MCF 10A (cell line): Measurements from ENCODE around the gene ACAA2. TPM values are rescaled to one million over a fixed set of nuclear protein-coding genes. Genes with fewer than 3 reads are reported as not detected.

Experiments
- BruUV-seq: library from RNA; stranded (reverse); fragments of 400-500 nt; replicated peaks from 2 replicates; lab custom pipeline; 2021; lab: Mats Ljungman, UMichigan
- CTCF ChIA-PET: fragments of 300-600 bp; sonication (Branson Sonifier 250); formaldehyde crosslinking; extraction: SDS; loops from one replicate; lab custom pipeline; 2021; ENCODE audit warnings: antibody characterized with exemption, inconsistent platforms; lab: Yijun Ruan, JAX
- POLR2A ChIA-PET: fragments of 300-600, 350-650 bp; sonication (Branson Sonifier 250); formaldehyde crosslinking; extraction: SDS; loops from one replicate; lab custom pipeline; 2020; ENCODE audit warnings: antibody characterized with exemption, inconsistent platforms; lab: Yijun Ruan, JAX
- DNase-seq: peaks from one replicate; pipeline ENCODE4 v3.0.0-alpha.2; 2018; ENCODE audit not compliant: unreplicated experiment
- H3K27ac Mint-ChIP-seq: one replicate; pipeline ENCODE4 v1.8.0; 2022; ENCODE audit warnings: mild to moderate bottlenecking, low read depth, mixed read lengths; ENCODE audit not compliant: unreplicated experiment
- H3K27me3 Mint-ChIP-seq: one replicate; pipeline ENCODE4 v1.8.0; 2022; ENCODE audit warnings: mixed read lengths; ENCODE audit not compliant: insufficient read depth, unreplicated experiment
- H3K36me3 Mint-ChIP-seq: one replicate; pipeline ENCODE4 v1.8.0; 2022; ENCODE audit warnings: mild to moderate bottlenecking, moderate library complexity, mixed read lengths; ENCODE audit not compliant: insufficient read depth, unreplicated experiment
- H3K4me1 Mint-ChIP-seq: one replicate; pipeline ENCODE4 v1.8.0; 2022; ENCODE audit warnings: mixed read lengths; ENCODE audit not compliant: insufficient read depth, unreplicated experiment
- H3K4me3 Mint-ChIP-seq: one replicate; pipeline ENCODE4 v1.8.0; 2022; ENCODE audit warnings: mild to moderate bottlenecking, moderate library complexity, mixed read lengths; ENCODE audit not compliant: unreplicated experiment
- H3K9me3 Mint-ChIP-seq: one replicate; pipeline ENCODE4 v1.8.0; 2022; ENCODE audit warnings: mixed read lengths; ENCODE audit not compliant: unreplicated experiment
- intact Hi-C: fragments of 100-400 bp; cut with micrococcal nuclease; formaldehyde crosslinking; loops from 2 replicates; pipeline ENCODE4 v1.14.1; 2022
- total RNA-seq: library from RNA; stranded (reverse); gene quantifications from 2 replicates; pipeline ENCODE4 v1.2.3, GENCODE V29; 2022
- TF ChIP-seq, protein P1 (sequence below): fragments of 200-600 bp; IDR thresholded peaks from one replicate; pipeline ENCODE4 v1.8.0; 2022; ENCODE audit warnings: antibody characterized with exemption, mild to moderate bottlenecking; ENCODE audit not compliant: unreplicated experiment

Gene ACAA2
- total RNA-seq, 1 experiment from 2014 or later: 84.9 TPM

GRCh38 chr18:49733896-49734585, 79.3 kb downstream of the ACAA2 start:
- no peaks in the 10 kb centered on the region for H3K9me3 Mint-ChIP-seq
- H3K27me3 Mint-ChIP-seq: no peaks in the 10 kb centered on the region
- intact Hi-C loops: no loop called here
- H3K27ac Mint-ChIP-seq: no peak overlapping the region
- TF ChIP-seq, protein P1, sequence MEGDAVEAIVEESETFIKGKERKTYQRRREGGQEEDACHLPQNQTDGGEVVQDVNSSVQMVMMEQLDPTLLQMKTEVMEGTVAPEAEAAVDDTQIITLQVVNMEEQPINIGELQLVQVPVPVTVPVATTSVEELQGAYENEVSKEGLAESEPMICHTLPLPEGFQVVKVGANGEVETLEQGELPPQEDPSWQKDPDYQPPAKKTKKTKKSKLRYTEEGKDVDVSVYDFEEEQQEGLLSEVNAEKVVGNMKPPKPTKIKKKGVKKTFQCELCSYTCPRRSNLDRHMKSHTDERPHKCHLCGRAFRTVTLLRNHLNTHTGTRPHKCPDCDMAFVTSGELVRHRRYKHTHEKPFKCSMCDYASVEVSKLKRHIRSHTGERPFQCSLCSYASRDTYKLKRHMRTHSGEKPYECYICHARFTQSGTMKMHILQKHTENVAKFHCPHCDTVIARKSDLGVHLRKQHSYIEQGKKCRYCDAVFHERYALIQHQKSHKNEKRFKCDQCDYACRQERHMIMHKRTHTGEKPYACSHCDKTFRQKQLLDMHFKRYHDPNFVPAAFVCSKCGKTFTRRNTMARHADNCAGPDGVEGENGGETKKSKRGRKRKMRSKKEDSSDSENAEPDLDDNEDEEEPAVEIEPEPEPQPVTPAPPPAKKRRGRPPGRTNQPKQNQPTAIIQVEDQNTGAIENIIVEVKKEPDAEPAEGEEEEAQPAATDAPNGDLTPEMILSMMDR: no peak
- ChIA-PET CTCF (interaction anchor here (0.6 to 1.1 kb wide), 4 partner anchors 80 to 1180 kb away, joined by 3 to 5 read pairs (median 3); no protein-coding TSS in a partner anchor), POLR2A (no interaction called here)
- H3K4me3 Mint-ChIP-seq: no peak overlapping the region
- no peaks in the 10 kb centered on the region for H3K36me3 Mint-ChIP-seq
- BruUV-seq: no TSS peak
- H3K4me1 Mint-ChIP-seq: peaks cover 8% of the 10 kb centered on the region
- no peak for DNase-seq

- CTCF ChIA-PET: interaction anchor here (0.6 to 1.1 kb wide), 3 partner anchors 125 to 1023 kb away, joined by 3 to 5 read pairs (median 4); no protein-coding TSS in a partner anchor
- TF ChIP-seq, protein P1: no peak
- H3K27ac Mint-ChIP-seq: no peak overlapping the region
- peaks cover 8% of the 10 kb centered on the region for H3K4me1 Mint-ChIP-seq
- intact Hi-C loops: no loop called here
- BruUV-seq: no TSS peak
- DNase-seq: no peak
- no peaks in the 10 kb centered on the region for H3K9me3 Mint-ChIP-seq
- no peaks in the 10 kb centered on the region for H3K27me3 Mint-ChIP-seq
- H3K4me3 Mint-ChIP-seq: no peak overlapping the region
- H3K36me3 Mint-ChIP-seq: no peaks in the 10 kb centered on the region
- POLR2A ChIA-PET: no interaction called here
Observed at GRCh38 chr18:49733321-49733720, 80.0 kb downstream of the ACAA2 start.
